Vagina (tissue), 2 donors: ENCODE data around the gene BAIAP2L1.

Experiments
- CTCF ChIP-seq, 3 experiments: fragments of 450-650 bp in 2 of 3; fragments of 200-600 bp in 1 of 3; sonication (generic) in 1 of 3; IDR thresholded peaks; one replicate each; pipeline ENCODE4 v1.5.1; 2017 to 2019; ENCODE audit warnings: antibody characterized with exemption in 3 of 3, mild to moderate bottlenecking in 2 of 3, moderate library complexity in 2 of 3
- POLR2A ChIP-seq, 2 donors: fragments of 450-650 bp; IDR thresholded peaks; one replicate each; pipeline ENCODE4 v1.6.1; 2017; ENCODE audit warnings: antibody characterized with exemption in 2 of 2, mild to moderate bottlenecking in 2 of 2, moderate library complexity in 2 of 2

- TF ChIP-seq CTCF (IDR thresholded peaks at IDR 0.05), result no peak
- no peak for TF ChIP-seq POLR2A (IDR thresholded peaks at IDR 0.05)
Measured at GRCh38 chr7:98357751-98358161, 43.1 kb downstream of the BAIAP2L1 start.
